Central memory CD8-positive, alpha-beta T cell (primary cell): Measurements from ENCODE around the gene ALPL.

Source experiments
- ATAC-seq: fragments of 150-1000 bp; cut with Tn5 transposase; replicated peaks from 2 replicates; pipeline ENCODE4 v1.10.0; 2022; ENCODE audit warnings: mild to moderate bottlenecking, moderate FRiP score, moderate number of reproducible peaks; ENCODE audit not compliant: poor library complexity, severe bottlenecking; ENCODE audit errors: extremely low read depth
- DNase-seq, 2 donors: peaks; one replicate each; pipeline ENCODE4 v3.0.0; 2021; ENCODE audit warnings: low spot score in 2 of 2
- H3K27ac Mint-ChIP-seq: one replicate; pipeline ENCODE4 v1.8.0; 2022; ENCODE audit warnings: low read depth, mild to moderate bottlenecking, moderate library complexity, mixed read lengths
- H3K27me3 Mint-ChIP-seq: one replicate; pipeline ENCODE4 v1.8.0; 2022; ENCODE audit warnings: mixed read lengths
- H3K36me3 Mint-ChIP-seq: one replicate; pipeline ENCODE4 v1.8.0; 2022; ENCODE audit warnings: mild to moderate bottlenecking, moderate library complexity, mixed read lengths; ENCODE audit not compliant: insufficient read depth
- H3K4me1 Mint-ChIP-seq: one replicate; pipeline ENCODE4 v1.8.0; 2022; ENCODE audit warnings: mixed read lengths
- H3K4me3 Mint-ChIP-seq: one replicate; pipeline ENCODE4 v1.8.0; 2022; ENCODE audit warnings: mild to moderate bottlenecking, moderate library complexity, mixed read lengths
- H3K9me3 Mint-ChIP-seq: one replicate; pipeline ENCODE4 v1.8.0; 2022; ENCODE audit warnings: mixed read lengths

The ALPL gene

DNA sequence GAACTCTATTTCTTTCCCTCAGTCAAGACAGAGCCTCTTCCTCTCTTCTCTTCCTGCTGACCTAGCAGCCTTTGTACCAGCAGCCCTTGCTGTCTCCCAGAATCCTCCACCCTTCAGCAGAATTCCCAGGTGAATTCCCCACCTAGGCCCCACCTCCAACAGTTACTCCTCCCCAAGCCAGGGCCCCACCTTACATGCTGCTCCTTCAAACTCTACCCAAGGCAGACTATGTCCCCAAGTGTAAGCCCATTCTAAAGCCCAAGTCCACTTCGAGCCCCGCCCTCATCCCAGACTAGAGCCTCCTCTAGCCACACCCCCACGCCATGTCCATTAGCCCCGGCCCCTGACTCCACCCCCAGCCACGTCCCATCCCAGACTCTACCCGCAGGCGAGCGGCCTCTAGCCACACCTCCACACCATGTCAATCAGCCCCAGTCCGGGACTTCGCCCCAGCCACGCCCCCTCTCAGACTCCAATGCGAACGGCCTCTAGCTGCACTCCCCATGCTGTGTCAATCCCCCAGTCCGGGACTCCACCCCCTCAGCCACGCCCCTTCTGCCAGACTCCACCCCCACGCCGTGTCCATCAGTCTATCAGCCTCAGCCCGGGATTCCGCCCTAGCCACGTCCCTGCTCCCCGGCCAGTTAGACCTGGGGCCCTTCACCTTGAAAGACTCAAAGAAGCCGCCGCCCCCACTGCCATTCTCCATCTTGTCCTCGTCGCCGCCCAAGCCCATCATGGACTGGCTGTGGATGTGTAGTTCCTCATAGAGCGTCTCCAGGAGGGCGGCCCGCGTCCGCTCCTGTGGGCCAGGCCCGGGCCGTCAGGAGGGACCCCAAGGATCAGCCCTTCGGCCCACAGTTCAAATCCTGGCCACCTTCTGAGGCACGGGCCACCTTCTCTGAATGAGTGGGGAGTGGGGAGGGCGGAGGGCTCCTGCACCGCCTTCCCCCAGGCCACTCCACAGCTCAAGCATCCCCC lies 98.6 kb downstream of the ALPL start:
- Mint-ChIP-seq H3K27me3 (peaks cover 27% of the 10 kb centered on the region), H3K36me3 (peaks cover 4% of the 10 kb centered on the region), H3K4me1 (peaks cover 15% of the 10 kb centered on the region), H3K4me3 (peak overlapping the region; percentile 16), H3K9me3 (no peaks in the 10 kb centered on the region), H3K27ac (no peak overlapping the region)
- ATAC-seq (no peak), DNase-seq (no peak)

DNA sequence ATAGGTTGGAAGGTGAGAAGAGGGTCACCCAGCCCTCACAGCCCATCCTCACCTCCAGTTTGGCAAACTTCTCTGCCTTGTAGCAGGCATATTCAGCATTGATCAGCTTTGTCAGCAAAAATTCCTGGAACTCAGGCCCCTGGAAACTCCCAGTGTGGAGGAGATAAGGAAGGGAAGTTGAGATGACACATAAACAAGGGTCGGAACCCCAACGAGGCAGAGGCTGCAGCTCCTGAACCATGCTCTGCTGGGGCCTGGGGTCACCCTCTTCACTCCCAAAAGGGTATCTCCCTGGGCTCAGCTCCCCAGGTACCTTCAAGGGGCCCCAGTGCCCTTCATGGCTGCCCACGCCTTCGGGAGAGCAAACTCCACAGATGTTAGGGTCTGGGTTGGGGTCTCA lies 99.6 kb downstream of the ALPL start:
- Mint-ChIP-seq H3K4me1 (peaks cover 15% of the 10 kb centered on the region), H3K27ac (no peak overlapping the region), H3K4me3 (no peak overlapping the region), H3K27me3 (peaks cover 27% of the 10 kb centered on the region), H3K36me3 (peaks cover 4% of the 10 kb centered on the region), H3K9me3 (no peaks in the 10 kb centered on the region)
- ATAC-seq (no peak), DNase-seq (no peak)

DNA sequence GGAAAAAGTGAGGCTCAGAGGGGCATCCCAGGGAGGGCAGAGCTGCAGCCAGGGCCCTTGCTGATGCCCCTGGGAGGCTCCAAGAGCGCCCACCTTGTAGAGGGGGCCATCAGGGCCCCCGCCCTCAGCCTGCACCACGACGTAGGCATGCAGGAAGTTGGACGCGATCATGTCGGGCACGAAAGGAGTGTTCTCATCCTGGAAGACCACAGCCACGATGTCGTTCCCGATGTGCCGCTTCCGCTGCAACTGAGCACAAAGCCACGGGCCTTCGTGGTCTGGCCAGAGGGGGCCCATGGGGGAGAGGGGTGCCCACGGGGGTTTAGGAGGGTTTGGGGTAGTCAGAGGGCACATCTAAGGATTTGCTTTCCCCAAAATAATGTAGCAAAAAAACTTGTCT lies 100.8 kb downstream of the ALPL start:
- peaks cover 27% of the 10 kb centered on the region for H3K27me3 Mint-ChIP-seq
- peaks cover 15% of the 10 kb centered on the region for H3K4me1 Mint-ChIP-seq
- H3K4me3 Mint-ChIP-seq, result no peak overlapping the region
- ATAC-seq (no peak), DNase-seq (no peak)
- no peaks in the 10 kb centered on the region for H3K9me3 Mint-ChIP-seq
- H3K27ac Mint-ChIP-seq, result no peak overlapping the region
- H3K36me3 Mint-ChIP-seq, result peaks cover 4% of the 10 kb centered on the region

DNA sequence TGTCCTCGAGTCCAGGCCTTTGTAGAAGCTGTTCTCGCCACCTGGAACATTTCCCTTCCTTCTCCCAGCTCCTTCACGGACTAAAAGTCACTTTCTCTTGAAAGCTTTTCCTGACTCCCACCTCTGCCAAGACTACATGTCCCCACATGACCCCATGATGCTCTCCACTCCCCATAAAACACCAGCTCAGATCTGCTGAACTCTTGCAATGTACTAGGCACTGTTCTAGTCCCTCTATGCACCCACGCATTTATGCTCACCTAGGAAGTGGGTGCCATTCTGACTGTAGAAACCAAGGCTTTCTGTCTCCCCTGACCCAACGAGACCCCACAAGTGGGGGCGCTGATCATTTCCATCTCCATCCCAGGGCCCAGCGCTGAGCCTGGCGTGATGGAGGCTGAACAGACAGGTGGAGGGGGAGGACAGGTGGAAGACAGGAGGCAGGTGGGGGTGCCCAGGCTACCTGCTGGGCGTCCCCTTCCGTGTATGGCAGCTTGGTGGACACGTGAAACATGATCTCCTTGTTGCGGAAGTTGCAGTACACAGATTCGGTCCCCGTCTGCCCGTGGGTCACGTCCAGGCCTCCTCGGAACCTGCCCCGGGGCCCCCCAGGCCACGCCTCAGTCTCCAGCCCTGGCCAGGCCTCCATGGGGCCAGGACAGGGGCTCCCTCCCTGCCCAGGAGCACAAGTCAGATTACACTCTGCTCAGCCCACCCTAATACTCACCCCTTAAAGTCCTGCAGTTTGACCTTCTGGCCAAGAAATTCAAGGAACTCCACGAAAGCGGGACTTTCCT lies 102.0 kb downstream of the ALPL start:
- H3K27me3 Mint-ChIP-seq, result peaks cover 27% of the 10 kb centered on the region
- H3K4me3 Mint-ChIP-seq, result no peak overlapping the region
- DNase-seq (no peak), ATAC-seq (no peak)
- H3K9me3 Mint-ChIP-seq, result no peaks in the 10 kb centered on the region
- H3K4me1 Mint-ChIP-seq, result peaks cover 15% of the 10 kb centered on the region
- H3K36me3 Mint-ChIP-seq, result peaks cover 4% of the 10 kb centered on the region
- H3K27ac Mint-ChIP-seq, result no peak overlapping the region

DNA sequence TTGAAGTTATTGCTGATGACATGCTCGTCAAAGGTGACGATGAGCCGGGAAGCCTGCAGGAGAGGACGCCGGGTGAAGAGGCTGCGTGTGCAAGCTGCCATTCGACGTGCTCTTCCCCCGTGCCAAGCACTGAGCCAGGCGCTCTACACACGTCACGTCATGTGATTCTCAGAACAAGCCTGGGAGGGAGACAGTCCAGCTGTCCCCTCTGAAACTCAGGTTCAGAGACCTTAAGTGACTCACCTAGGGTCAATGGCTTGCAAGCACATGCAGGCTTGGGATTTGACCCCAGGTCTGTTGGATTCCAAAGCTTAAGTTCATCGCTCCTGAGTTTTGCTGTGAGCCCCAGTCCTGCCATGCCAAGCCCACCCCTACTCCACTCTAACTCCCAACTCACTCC lies 102.8 kb downstream of the ALPL start:
- Mint-ChIP-seq H3K4me1 (peaks cover 15% of the 10 kb centered on the region), H3K9me3 (no peaks in the 10 kb centered on the region), H3K27ac (no peak overlapping the region), H3K36me3 (peaks cover 4% of the 10 kb centered on the region), H3K27me3 (peaks cover 27% of the 10 kb centered on the region), H3K4me3 (no peak overlapping the region)
- ATAC-seq (no peak), DNase-seq (no peak)

DNA sequence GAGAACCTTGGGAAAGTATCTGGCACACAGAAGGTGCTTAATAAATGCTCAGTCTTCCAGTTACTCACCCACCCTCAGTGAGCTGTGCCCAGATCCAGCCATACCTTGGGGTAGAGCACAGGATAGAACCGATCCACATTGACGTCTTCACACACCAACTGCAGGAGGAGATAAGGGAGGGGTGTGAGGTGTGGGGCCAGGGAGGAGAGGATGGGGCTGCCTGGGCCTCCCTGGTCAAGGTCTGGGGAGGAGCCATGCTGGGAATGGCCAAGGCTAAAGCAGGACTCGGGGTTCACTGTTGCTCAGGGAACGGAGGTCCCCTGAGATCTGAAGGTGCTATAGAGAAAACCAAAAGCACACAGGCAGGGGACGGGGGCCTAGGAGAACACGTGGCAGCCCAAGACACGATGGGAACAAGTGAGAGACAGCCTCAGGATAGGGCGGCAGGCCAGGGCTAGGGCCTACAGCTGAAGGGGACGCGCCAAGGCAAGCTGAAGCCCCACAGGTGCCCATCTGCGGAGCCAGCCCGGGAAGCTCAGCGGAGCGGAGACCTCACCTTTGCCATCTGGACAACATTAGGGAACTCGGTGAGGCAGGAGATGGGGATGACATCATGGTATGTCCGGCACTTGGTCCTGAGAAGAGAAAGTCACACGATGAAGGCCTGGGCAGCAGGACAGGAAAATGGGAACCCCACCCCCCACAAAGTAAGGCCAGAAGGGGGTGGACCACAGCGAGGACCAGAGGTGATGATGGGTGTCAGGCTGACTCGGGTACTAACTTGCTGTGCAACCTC lies 104.0 kb downstream of the ALPL start:
- H3K36me3 Mint-ChIP-seq, result peaks cover 4% of the 10 kb centered on the region
- DNase-seq (no peak), ATAC-seq (no peak)
- H3K27ac Mint-ChIP-seq, result no peak overlapping the region
- H3K27me3 Mint-ChIP-seq, result peaks cover 16% of the 10 kb centered on the region
- peaks cover 5% of the 10 kb centered on the region for H3K4me1 Mint-ChIP-seq
- no peaks in the 10 kb centered on the region for H3K9me3 Mint-ChIP-seq
- no peak overlapping the region for H3K4me3 Mint-ChIP-seq

DNA sequence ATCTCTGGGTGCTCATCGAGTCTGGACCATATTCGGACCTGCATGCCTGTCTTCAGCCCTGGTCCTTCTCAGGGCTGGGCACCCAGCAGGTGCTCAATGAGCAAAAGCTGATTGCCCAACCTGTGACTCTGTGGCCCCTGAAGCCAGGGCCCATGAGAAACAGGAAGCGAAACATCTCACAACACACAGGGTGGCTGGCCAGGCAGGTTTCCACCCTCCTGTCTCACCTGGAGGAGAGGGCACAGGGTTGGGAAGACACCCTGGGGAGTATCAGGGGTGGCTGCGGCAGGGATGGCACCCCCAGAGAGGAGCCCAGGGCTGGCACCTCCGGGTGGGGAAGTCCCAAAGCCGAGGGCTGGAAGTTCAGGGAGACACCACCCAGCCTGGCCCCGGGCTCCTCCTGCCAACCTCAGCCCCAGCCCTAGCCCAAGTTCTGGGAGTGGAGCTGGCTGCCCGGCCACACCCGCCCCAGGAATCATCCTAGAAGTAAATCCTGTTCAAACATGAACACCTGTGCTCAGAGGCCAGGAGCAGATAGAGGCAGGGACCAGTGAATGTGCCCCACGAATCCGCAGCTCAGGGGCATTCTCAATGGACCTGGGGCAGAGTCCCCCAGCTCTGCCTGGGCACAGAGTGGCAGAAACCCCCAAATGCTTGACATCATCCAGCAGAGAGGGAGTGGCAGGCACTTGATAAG lies 105.3 kb downstream of the ALPL start:
- Mint-ChIP-seq H3K27ac (no peak overlapping the region), H3K4me1 (no peaks in the 10 kb centered on the region), H3K36me3 (peaks cover 1% of the 10 kb centered on the region), H3K9me3 (no peaks in the 10 kb centered on the region), H3K4me3 (no peak overlapping the region), H3K27me3 (peaks cover 16% of the 10 kb centered on the region)
- DNase-seq (no peak), ATAC-seq (no peak)

DNA sequence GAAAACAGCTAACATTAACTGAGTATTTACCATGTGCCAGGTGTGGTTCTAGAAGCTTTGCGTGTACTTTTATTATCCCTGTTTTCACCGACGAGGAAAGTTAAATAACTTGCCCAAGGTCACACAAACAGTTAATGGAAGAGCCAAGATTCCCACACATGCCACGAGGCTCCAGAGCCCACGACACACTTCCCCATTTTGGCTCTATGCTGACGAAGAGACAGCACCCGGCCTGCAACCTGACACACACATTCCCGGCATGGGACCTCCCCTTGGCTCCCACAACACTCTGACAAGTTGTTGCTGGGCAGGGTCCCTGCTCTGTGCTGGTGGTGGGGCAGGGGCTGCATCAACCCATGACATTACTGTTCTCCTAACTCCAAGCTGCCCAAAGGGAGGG lies 107.1 kb downstream of the ALPL start:
- ATAC-seq, result no peak
- H3K27ac Mint-ChIP-seq, result no peak overlapping the region
- no peaks in the 10 kb centered on the region for H3K4me1 Mint-ChIP-seq
- H3K27me3 Mint-ChIP-seq, result peaks cover 32% of the 10 kb centered on the region
- no peak for DNase-seq
- no peak overlapping the region for H3K4me3 Mint-ChIP-seq
- peaks cover 1% of the 10 kb centered on the region for H3K36me3 Mint-ChIP-seq
- no peaks in the 10 kb centered on the region for H3K9me3 Mint-ChIP-seq

DNA sequence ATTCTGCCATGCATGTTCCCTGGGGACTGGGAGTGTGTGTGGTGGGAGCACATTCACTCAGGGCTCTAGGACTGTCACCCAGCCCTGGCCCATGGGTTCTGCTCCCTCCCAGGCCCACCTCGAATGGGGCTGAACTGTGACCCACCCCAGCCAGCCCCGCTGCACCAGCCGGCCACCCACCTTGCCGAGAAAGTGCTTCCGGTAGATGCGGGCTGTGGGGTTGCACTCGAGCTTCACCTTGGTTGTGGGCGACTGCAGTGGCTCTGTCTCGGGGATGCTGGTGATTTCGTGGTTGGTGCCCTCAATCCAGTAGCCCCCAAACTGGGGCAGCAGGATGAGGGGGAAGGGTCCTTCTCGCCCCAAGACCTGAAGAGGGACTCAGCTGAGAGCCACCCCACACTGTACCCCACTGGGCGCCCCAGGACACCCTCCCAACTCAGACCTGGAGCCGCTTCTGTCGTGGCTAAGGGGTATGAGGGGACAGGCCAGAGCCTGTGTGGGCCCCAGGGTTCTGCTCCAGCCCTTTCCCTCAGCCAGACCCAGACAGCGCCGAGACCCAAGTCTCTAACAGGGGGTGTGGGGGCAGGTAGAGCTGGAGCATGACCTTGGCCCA lies 108.0 kb downstream of the ALPL start:
- Mint-ChIP-seq H3K27me3 (peaks cover 37% of the 10 kb centered on the region), H3K4me3 (no peak overlapping the region), H3K27ac (no peak overlapping the region), H3K9me3 (no peaks in the 10 kb centered on the region), H3K36me3 (peaks cover 1% of the 10 kb centered on the region), H3K4me1 (no peaks in the 10 kb centered on the region)
- no peak for DNase-seq
- ATAC-seq, result no peak

DNA sequence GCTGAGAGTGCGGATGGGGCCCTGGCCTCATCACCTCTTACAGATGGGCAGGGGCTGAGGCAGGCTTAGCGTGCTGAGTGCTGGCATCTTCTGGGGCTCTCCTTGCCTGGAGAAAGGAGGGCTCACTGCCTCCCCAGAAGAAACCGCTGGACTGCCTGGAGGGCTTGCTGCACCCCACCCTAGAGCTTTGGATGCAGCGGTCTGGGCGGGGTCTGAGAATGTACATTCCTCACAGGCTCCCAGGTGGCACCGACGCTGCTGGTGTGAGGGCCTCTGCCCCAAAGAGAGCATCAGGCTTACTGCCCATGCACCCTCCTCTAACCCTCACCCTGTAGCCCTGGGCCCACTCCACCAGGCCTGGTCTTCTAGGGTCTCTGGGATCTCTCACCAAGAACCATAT lies 108.8 kb downstream of the ALPL start:
- H3K9me3 Mint-ChIP-seq, result no peaks in the 10 kb centered on the region

DNA sequence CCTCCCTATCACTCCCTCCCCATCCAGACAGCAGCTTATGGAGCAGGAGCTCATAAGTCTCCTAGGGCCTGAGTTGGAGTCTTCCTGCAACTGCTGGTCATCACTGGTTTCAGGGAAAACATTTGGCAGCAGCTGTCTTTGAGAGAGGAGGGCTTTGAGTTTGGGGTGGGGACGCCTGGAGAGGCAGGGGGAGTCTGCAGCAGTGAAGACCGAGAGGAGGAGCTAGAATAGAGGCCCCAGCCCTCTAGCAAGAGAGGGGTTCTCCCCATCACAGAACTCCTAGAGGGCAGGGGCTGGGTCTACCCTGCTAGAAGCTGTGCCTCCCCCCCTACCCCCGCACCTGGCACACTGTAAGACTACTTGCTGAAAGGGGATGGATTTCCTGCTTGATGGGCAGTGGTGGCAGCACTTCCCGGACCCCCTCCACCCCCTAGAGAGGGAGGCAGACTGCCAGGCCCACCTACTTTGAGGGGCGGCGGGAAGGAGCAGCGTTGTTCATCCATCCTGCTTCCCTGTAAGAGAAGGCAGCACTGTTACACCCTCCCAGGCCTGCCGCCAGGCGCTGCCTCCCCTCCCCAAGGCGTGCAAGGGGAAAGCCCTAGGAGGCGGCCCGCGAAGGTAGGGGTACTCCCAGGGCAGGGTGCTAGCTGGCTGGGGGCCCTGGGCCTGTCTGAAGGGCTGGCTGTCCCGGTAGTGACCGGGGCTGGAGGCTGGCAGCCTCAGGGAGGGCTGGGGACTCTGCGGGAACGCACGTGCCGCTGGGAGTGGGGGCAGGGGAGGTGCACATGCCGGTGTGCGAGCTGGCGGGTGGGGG lies 109.5 kb downstream of the ALPL start:
- Mint-ChIP-seq H3K4me3 (no peak overlapping the region), H3K4me1 (no peaks in the 10 kb centered on the region), H3K36me3 (no peaks in the 10 kb centered on the region), H3K27ac (no peak overlapping the region), H3K9me3 (no peaks in the 10 kb centered on the region), H3K27me3 (peaks cover 50% of the 10 kb centered on the region)
- no peak for ATAC-seq
- no peak for DNase-seq

More for the DNA sequence above, 108.8 kb downstream of the ALPL start:
- no peak overlapping the region for H3K4me3 Mint-ChIP-seq
- H3K27me3 Mint-ChIP-seq, result peaks cover 43% of the 10 kb centered on the region
- no peak for ATAC-seq
- no peaks in the 10 kb centered on the region for H3K36me3 Mint-ChIP-seq
- no peaks in the 10 kb centered on the region for H3K4me1 Mint-ChIP-seq
- no peak for DNase-seq
- H3K27ac Mint-ChIP-seq, result no peak overlapping the region
